ENCODE measurements around the gene MAT1A. TPM values are rescaled to one million over a fixed set of nuclear protein-coding genes. Genes with fewer than 3 reads are reported as not detected.

The MAT1A gene
- total RNA-seq, 1 experiment from 2014 or later: 3.4 TPM

DNA sequence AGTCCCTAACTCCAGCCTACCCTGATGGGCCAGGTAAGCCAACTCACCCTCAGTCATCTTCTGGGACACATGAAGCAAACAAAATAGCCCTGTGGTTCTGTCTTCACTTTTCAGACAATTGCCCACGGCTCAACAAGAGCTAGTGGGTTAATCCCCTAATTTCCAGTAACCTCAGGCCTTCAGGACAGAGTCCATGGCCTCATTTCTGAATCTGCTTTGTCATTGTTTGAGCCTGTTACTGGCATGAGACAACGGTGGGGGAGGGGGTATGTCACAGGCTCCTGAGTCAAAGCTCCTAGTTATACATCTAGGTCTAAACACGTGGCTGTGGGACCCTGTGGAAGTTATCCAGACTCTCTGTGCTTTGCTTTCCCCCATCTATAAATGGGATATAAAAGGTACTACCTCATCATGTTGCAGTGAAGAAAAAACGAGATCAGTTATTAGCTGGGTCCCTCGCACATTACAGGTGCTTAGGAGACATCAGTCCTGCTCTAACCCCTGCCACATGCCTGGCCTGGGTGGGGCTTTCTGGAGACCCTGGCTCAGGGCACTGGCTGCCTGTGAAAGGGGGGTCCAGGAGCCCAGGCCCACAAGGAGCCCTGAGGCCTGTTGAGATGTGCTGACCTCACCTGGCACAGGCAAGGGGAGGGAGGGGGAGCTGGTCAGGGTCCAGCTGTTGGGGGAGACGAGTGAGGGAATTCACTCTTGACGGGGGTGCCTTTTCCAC, 16.5 kb downstream of the MAT1A start:
- TF ChIP-seq, protein P1, sequence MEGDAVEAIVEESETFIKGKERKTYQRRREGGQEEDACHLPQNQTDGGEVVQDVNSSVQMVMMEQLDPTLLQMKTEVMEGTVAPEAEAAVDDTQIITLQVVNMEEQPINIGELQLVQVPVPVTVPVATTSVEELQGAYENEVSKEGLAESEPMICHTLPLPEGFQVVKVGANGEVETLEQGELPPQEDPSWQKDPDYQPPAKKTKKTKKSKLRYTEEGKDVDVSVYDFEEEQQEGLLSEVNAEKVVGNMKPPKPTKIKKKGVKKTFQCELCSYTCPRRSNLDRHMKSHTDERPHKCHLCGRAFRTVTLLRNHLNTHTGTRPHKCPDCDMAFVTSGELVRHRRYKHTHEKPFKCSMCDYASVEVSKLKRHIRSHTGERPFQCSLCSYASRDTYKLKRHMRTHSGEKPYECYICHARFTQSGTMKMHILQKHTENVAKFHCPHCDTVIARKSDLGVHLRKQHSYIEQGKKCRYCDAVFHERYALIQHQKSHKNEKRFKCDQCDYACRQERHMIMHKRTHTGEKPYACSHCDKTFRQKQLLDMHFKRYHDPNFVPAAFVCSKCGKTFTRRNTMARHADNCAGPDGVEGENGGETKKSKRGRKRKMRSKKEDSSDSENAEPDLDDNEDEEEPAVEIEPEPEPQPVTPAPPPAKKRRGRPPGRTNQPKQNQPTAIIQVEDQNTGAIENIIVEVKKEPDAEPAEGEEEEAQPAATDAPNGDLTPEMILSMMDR (IDR thresholded peaks at IDR 0.05; ENCODE audit: insufficient read depth in 1 of 2, low read depth in 1 of 2, low read length in 1 of 2, severe bottlenecking in 1 of 2, unreplicated experiment in 1 of 2): no peak
- H3K9me3 Mint-ChIP-seq (ENCODE audit: unreplicated experiment): peaks cover 10% of the 10 kb centered on the region
- ChIA-PET CTCF (interaction anchor here (0.8 to 1.8 kb wide), 2 partner anchors 12 to 18 kb away, joined by 3 to 6 read pairs; no protein-coding TSS in a partner anchor), POLR2A (no interaction called here)
- Histone ChIP-seq H3K27me3 (replicated peaks; ENCODE audit: control insufficient read depth, insufficient read depth, low read length) (no peaks in the 10 kb centered on the region), H3K4me1 (peaks cover 18% of the 10 kb centered on the region), H3K4me3 (ENCODE audit: low read depth, low read length) (no peak overlapping the region), H3K36me3 (ENCODE audit: control insufficient read depth, insufficient read depth, low read length) (no peaks in the 10 kb centered on the region), H3K9me3 (no peaks in the 10 kb centered on the region; the same call in 1 of the 2 replicates)
- H3K27me3 Mint-ChIP-seq (ENCODE audit: insufficient read depth, unreplicated experiment): no peaks in the 10 kb centered on the region
- peak overlapping the region; percentile 45 for H3K27ac Mint-ChIP-seq (ENCODE audit: unreplicated experiment)
- peak; percentile 65 to 71 for DNase-seq
- H3K36me3 Mint-ChIP-seq (ENCODE audit: insufficient read depth, unreplicated experiment): no peaks in the 10 kb centered on the region
- no TSS peak for BruUV-seq (replicated peaks)
- H3K4me1 Mint-ChIP-seq (ENCODE audit: low read depth, unreplicated experiment): no peaks in the 10 kb centered on the region
- intact Hi-C loops (cut with micrococcal nuclease; ENCODE audit: unreplicated experiment): loop anchor here (2.0 kb wide), 1 partner anchor 18 kb away; no protein-coding TSS in a partner anchor
- H3K4me3 Mint-ChIP-seq (ENCODE audit: unreplicated experiment): no peak overlapping the region

- Histone ChIP-seq H3K4me3 (ENCODE audit: low read depth, low read length) (no peak overlapping the region), H3K9me3 (no peaks in the 10 kb centered on the region; the same call in 1 of the 2 replicates), H3K4me1 (peaks cover 18% of the 10 kb centered on the region), H3K36me3 (ENCODE audit: control insufficient read depth, insufficient read depth, low read length) (no peaks in the 10 kb centered on the region), H3K27me3 (replicated peaks; ENCODE audit: control insufficient read depth, insufficient read depth, low read length) (no peaks in the 10 kb centered on the region)
- CTCF ChIA-PET: no interaction called here
- Mint-ChIP-seq H3K4me1 (ENCODE audit: low read depth, unreplicated experiment) (no peaks in the 10 kb centered on the region), H3K9me3 (ENCODE audit: unreplicated experiment) (peaks cover 19% of the 10 kb centered on the region), H3K27ac (ENCODE audit: unreplicated experiment) (no peak overlapping the region), H3K27me3 (ENCODE audit: insufficient read depth, unreplicated experiment) (no peaks in the 10 kb centered on the region), H3K4me3 (ENCODE audit: unreplicated experiment) (no peak overlapping the region), H3K36me3 (ENCODE audit: insufficient read depth, unreplicated experiment) (no peaks in the 10 kb centered on the region)
- TF ChIP-seq, protein P1 (IDR thresholded peaks at IDR 0.05; ENCODE audit: insufficient read depth in 1 of 2, low read depth in 1 of 2, low read length in 1 of 2, severe bottlenecking in 1 of 2, unreplicated experiment in 1 of 2): no peak
- no peak for DNase-seq
- POLR2A ChIA-PET: no interaction called here
- BruUV-seq (replicated peaks): no TSS peak
- intact Hi-C loops (cut with micrococcal nuclease; ENCODE audit: unreplicated experiment): no loop called here
Measured at GRCh38 chr10:80271416-80271815, 18.0 kb downstream of the MAT1A start.

- DNase-seq: no peak
- intact Hi-C loops (cut with micrococcal nuclease; ENCODE audit: unreplicated experiment): no loop called here
- no peak overlapping the region for H3K4me3 Mint-ChIP-seq (ENCODE audit: unreplicated experiment)
- H3K27me3 Mint-ChIP-seq (ENCODE audit: insufficient read depth, unreplicated experiment): no peaks in the 10 kb centered on the region
- Histone ChIP-seq H3K4me3 (ENCODE audit: low read depth, low read length) (no peak overlapping the region), H3K9me3 (no peaks in the 10 kb centered on the region; the same call in 1 of the 2 replicates), H3K36me3 (ENCODE audit: control insufficient read depth, insufficient read depth, low read length) (no peaks in the 10 kb centered on the region), H3K27me3 (replicated peaks; ENCODE audit: control insufficient read depth, insufficient read depth, low read length) (no peaks in the 10 kb centered on the region), H3K4me1 (peaks cover 18% of the 10 kb centered on the region)
- TF ChIP-seq, protein P1 (IDR thresholded peaks at IDR 0.05; ENCODE audit: insufficient read depth in 1 of 2, low read depth in 1 of 2, low read length in 1 of 2, severe bottlenecking in 1 of 2, unreplicated experiment in 1 of 2): no peak
- H3K4me1 Mint-ChIP-seq (ENCODE audit: low read depth, unreplicated experiment): no peaks in the 10 kb centered on the region
- ChIA-PET POLR2A (no interaction called here), CTCF (no interaction called here)
- H3K36me3 Mint-ChIP-seq (ENCODE audit: insufficient read depth, unreplicated experiment): no peaks in the 10 kb centered on the region
- H3K9me3 Mint-ChIP-seq (ENCODE audit: unreplicated experiment): peaks cover 19% of the 10 kb centered on the region
- no peak overlapping the region for H3K27ac Mint-ChIP-seq (ENCODE audit: unreplicated experiment)
- no TSS peak for BruUV-seq (replicated peaks)
Measured at GRCh38 chr10:80270887-80271286, 18.6 kb downstream of the MAT1A start.

Data from Caco-2 (cell line).